Sciatic nerve (tissue), 2 donors: Measurements from ENCODE around the gene NCBP3. TPM values are rescaled to one million over a fixed set of nuclear protein-coding genes. Genes with fewer than 3 reads are reported as not detected.
"Not testable (repeated sequence)": the region's sequence is repeated elsewhere in the genome, so short reads cannot be mapped to it uniquely, and the experiment has no call there.

ENCODE experiments used
- ATAC-seq: fragments of 200-7000 bp; cut with Tn5 transposase; one replicate; pipeline ENCODE4 v1.9.1; 2020; ENCODE audit warnings: mild to moderate bottlenecking, moderate library complexity
- DNase-seq: peaks from one replicate; pipeline ENCODE4 v3.0.0-alpha.2; 2020; ENCODE audit warnings: low spot score
- intact Hi-C: fragments of 100-400 bp; cut with DNase I; formaldehyde crosslinking; loops from one replicate; pipeline ENCODE4 v1.14.2; 2022
- total RNA-seq: library from RNA; stranded (reverse); fragmentation: NEBNext Ultra II Directional; extraction: Animal tissue kit (Norgen Biotek cat#: 25700); gene quantifications from one replicate; pipeline ENCODE4 v1.2.1, GENCODE V29; 2021
- donor health status: DM: no; HTN: no; CAD: no.
- donor health status: DM: no; HTN: no; CAD: no.

Gene NCBP3
- total RNA-seq, 1 donor from 2014 or later = 42.3 TPM

- intact Hi-C loops = no loop called here
- no peak for ATAC-seq
- no peak for DNase-seq
Measured at GRCh38 chr17:3852561-3852960, 6.5 kb upstream of the NCBP3 start.

DNA sequence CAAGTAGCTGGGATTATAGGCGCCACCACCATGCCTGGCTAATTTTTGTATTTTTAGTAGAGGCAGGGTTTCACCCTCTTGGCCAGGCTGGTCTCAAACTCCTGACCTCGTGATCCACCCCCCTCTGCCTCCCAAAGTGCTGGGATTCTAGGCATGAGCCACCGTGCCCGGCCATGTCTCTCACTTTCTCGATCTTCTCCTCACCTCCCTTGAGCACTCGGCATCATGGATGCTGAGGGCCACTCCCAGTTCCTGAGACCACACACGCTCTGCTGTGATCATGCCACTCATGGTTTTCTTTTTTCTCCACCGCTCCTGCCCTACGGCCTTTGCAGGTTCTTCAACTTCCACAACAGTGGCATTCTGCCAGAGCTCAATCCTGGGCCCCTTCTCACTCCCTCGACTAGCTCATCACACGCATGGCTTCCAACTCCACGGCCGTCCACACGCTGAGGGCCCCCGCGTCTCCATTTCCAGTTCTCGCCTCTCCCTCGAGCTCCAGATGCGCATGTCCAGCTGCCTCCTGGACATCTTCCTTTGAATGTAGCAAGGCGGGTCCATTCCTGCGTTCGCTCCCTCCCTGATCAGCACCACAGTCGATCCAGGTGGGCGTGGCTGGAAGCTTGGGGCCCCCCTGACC, 5.5 kb upstream of the NCBP3 start:
- intact Hi-C loops = no loop called here
- no peak for ATAC-seq
- DNase-seq = no peak

DNA sequence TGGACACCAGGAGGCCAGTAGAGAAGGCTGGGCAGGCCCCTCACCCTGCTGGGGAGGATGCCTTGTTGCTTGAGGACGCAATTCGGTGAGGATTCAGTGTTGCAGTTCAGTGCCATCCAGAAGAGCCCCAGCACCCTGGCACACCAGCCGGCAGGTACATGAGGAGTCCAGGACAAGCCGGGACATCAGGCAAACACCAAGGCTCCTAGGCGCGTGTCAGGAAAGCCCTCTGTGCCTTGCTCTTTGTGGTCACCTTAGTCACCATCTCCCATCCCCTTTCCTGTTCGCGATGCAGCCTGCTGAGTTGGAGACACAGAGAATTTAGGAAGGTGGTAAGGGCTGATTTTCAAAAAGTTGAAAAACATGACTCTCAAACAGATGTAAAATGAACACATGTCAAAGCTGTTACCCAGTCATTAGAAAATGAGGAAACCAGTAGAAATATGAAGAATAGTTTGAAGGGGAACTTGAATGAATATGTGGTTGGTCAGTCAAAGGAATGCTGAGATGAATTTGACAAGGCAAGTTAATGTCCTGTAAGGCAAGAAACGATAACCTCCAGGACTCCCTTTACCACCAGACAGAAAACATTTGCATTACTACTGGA, 2.3 kb upstream of the NCBP3 start:
- no peak for DNase-seq
- ATAC-seq = no peak
- intact Hi-C loops = no loop called here

DNA sequence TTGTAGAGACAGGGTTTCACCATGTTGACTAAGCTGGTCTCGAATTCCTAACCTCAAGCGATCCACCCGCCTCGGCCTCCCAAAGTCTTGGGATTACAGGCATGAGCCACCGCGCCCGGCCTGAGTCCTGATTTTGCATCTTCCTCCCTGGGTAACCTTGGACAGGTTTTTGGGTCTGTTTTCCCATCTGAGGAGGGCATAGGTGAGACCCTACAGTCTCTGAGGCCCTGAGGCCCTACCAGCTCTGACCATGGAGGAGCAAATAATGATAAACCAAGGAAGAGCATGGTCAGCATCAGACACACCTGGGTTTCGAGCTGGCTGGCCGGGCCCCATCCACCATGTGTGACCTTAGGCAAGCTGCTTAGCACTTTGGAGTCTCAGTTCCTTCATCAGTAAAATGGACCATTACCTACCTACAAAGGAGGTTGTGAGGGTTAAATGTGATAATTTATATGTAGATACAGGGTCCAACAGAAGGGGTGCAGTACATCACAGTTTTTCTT, 1.2 kb upstream of the NCBP3 start:
- ATAC-seq = no peak
- intact Hi-C loops = no loop called here
- DNase-seq = no peak

- no peak for ATAC-seq
- intact Hi-C loops = no loop called here
- DNase-seq = no peak
Measured at GRCh38 chr17:3846437-3847164, 555 bp upstream of the NCBP3 start.

DNA sequence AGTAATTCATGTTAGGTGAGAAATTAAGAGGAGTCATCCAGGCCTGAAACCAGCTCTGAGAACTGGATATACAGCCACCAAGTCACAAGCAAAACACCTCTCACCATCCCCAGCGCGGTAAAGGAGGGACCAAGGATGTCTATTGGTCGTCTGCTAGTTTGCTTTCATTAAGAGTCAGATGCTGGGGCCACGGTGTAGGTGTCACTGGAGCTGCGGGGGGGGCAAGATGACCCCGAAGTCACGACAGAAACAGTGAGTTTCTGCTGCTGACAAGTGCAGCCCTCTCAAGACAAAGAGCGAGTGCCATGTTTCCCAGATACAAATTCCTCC, 790 bp downstream of the NCBP3 start:
- DNase-seq (no peak), ATAC-seq (no peak)
- intact Hi-C loops = no loop called here

DNA sequence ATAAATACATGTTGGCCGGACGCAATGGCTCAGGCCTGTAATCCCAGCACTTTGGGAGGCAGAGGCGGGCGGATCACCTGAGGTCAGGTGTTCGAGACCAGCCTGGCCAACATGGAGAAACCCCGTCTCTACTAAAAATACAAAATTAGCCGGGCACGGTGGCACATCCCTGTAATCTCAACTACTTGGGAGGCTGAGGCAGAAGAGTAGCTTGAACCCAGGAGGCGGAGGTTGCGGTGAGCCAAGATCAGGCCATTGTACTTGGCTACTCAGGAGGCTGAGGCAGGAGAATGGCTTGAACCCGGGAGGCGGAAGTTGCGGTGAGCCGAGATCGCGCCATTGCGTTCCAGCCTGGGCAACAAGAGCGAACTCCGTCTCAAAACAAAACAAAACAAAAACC, 1.5 kb downstream of the NCBP3 start:
- DNase-seq, intact Hi-C loops, ATAC-seq: not testable (repeated sequence)

GRCh38 chr17:3843935-3844516, 2.0 kb downstream of the NCBP3 start:
- intact Hi-C loops = no loop called here
- DNase-seq (no peak), ATAC-seq (no peak)

DNA sequence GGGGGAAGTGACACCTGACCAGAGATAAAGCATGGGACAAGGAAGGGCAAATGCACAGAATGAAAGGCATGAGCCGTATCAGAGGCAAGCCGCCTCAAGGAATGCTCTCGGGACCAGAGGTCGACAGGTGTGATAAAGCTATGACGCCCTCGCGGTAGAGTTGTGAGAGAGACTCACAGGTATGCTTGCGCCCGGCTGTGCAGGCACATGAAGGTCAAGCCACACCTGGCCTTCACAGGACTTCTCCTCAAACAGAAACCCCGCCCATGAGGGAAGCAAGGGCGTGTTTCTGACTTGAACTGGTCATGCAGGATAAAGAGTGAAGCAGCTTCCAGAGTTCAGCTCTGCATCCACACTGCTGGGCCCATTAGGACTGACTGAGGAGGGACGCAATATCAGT, 7.8 kb downstream of the NCBP3 start:
- no peak for DNase-seq
- intact Hi-C loops = no loop called here
- no peak for ATAC-seq

GRCh38 chr17:3836551-3836950, 9.5 kb downstream of the NCBP3 start:
- intact Hi-C loops = no loop called here
- DNase-seq (no peak), ATAC-seq (no peak)

- DNase-seq = no peak
- no peak for ATAC-seq
- intact Hi-C loops = no loop called here
Measured at GRCh38 chr17:3835410-3836229, 10.4 kb downstream of the NCBP3 start.

DNA sequence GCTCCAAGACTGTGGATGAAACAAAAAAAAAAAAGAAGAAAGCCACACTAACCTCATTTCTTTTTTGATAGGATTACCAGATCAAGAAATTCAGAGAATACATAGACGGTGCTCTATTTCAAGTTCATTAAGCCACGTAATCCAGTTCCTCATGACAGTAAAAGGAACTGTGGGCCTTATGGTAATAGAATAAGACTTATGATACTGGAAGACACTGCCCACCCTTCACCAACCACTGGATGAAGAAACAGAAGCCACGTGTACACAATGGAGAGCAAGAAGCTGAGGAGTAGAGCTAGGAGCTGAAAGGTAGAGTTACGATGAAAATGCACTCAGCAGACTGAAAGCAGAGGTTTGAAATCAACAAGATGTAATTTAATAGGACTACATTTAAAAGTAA, 11.2 kb downstream of the NCBP3 start:
- DNase-seq (no peak), ATAC-seq (no peak)
- intact Hi-C loops = no loop called here

GRCh38 chr17:3828852-3829232, 17.2 kb downstream of the NCBP3 start:
- intact Hi-C loops = no loop called here
- no peak for DNase-seq
- ATAC-seq = no peak

DNA sequence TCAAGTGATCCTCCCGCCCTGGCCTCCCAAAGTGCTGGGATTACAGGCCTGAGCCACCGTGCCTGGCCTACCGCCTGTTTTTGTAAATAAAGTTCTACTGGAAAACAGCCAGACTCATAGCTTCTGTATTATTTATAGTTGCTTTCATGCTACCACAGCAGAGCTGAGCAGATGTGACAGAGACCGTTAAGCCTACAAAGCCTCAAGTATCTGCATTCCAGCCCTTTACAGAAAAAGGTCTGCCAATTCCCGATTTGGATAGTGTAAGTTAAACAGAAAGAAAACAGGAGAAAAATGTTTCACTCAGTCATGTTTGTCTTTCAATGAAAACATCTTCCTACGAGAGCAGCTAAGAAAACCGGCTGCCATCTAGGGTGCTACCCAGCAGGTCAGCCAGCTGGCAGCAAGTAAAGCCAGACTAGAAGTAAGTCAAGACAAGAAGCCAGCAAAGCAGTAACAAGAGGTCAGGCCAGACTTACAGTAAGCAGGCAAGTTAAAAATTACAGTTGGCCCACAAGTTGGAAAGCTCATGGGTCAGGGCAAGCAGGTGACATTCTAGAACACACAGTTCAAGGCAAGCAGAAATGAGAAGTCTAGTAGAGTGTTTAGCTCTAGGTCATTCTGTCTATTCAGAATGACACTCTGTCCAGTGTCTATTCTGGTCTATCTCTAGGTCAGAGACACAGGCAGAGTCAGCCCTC, 17.7 kb downstream of the NCBP3 start:
- no peak for DNase-seq
- intact Hi-C loops = no loop called here
- ATAC-seq = peak; percentile 49

GRCh38 chr17:3827124-3827773, 18.8 kb downstream of the NCBP3 start:
- ATAC-seq = no peak
- no peak for DNase-seq
- intact Hi-C loops = no loop called here

DNA sequence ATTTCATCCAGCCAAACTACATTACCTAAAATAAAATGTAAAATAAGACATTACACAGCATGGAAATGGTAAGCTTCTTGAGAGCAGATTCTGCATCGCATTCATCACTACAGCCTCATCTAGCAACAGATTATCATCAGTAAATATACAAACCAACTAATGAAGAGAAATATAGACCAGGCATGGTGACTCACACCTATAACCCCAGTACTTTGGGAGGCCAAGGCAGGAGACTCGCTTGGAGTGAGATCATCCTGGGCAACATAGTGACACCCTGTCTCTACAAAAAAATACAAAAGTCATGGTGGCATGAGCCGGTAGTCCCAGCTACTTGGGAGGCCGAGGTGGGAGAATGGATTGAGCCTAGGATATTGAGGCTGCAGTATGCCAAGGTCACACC, 19.9 kb downstream of the NCBP3 start:
- ATAC-seq = no peak
- intact Hi-C loops = no loop called here
- no peak for DNase-seq

- DNase-seq = no peak
- intact Hi-C loops = no loop called here
- no peak for ATAC-seq
Measured at GRCh38 chr17:3821101-3821500, 24.9 kb downstream of the NCBP3 start.

- intact Hi-C loops = no loop called here
- no peak for DNase-seq
- no peak for ATAC-seq
Measured at GRCh38 chr17:3818786-3819185, 27.3 kb downstream of the NCBP3 start.
